Erythroblast (primary cell): Measurements from ENCODE around the gene TSHZ2.

Experiments used
- DNase-seq, 2 experiments: peaks; one replicate each; lab custom pipeline; 2025; lab: John Stamatoyannopoulos, UW
- GATA1 ChIP-seq: IDR thresholded peaks from 2 replicates; pipeline ENCODE4 v1.6.1; 2011; ENCODE audit warnings: low read depth, mild to moderate bottlenecking, control low read depth, low read length, moderate library complexity
- POLR2A ChIP-seq: IDR thresholded peaks from 2 replicates; pipeline ENCODE4 v1.6.1; 2011; ENCODE audit warnings: mild to moderate bottlenecking, low read length

Gene TSHZ2

DNA sequence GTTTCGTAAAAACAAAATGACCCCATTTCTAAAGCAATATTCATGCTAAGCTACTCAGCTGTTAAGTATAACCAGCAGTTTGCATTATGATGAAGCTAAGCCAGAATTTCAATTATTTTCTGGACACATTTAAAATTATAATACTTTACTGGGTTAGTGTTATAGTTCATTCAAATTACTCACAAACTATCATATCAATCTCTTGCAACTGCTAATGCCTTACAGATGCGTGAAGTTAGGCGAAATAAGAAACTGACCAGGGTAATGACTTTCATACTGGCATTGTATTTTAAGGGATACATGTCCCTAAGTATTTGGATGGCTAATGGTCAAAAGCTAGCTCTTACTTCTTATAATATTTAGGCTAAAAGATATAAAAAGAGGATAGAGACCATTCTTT is 249.6 kb downstream of the TSHZ2 start:
- DNase-seq = no peak
- TF ChIP-seq GATA1 = no peak
- TF ChIP-seq POLR2A = no peak

DNA sequence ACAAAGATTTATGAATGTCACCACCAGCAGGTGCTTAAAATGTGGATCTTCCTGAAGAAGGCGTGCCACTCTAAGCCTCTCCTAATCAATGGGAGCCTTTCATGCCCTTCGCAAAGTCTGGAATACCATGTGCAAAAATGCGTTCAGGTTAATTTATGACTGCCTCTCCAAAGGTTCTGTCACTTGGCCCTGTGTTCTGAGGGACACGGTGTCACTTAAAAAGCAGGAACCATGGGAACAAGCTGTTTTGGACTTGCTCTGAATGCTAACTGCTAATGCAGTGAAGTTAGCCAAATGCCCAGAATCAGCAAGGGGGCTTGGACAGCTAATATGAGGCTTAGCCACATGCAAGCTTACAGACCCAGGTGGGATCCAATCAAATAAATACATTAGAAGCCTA is 250.3 kb downstream of the TSHZ2 start:
- no peak for DNase-seq
- TF ChIP-seq POLR2A (no peak), GATA1 (no peak)

DNA sequence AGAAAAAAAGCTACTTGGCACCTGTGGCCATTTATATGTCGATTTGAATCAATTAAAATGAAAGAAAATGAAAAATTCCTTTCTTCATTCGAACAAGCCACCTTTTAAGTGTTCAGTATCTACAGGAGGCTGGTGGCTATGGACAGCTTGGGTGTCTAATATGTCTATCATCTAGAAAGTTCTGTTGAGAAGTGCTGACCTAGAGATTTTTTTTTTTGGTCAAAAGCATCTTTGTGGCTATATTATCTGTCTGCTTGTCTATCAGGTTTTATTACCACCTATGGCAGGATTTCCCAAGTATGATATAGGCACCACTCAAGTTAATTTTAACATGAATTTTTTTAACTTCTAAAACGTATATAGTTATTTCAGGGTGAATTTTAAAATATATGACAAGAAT is 250.8 kb downstream of the TSHZ2 start:
- no peak for TF ChIP-seq GATA1
- no peak for TF ChIP-seq POLR2A
- DNase-seq = no peak

DNA sequence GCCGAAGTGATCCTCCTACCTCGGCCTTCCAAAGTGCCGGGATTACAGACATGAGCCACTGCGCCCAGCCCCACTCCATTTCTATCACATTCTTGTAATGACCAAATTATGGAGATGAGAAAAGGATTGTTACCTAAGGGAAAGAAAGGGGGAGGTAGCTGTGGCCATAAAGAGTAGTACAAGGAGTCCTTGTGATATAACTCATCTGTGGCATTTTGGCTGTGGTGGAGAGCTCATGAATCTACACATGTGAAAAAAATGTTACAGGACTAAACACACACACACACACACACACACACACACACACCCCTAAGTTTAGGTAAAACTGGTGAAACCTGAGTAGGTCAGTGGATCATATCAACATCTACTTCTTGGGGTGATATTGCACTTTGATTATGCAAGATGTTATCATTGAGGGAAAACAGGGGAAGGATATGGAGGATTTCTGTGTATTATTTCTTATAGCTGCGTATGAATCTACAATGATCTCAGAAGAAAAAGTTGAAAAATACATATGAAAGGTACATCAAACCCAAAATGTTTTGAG is 251.5 kb downstream of the TSHZ2 start:
- DNase-seq = no peak
- TF ChIP-seq POLR2A (no peak), GATA1 (no peak)

DNA sequence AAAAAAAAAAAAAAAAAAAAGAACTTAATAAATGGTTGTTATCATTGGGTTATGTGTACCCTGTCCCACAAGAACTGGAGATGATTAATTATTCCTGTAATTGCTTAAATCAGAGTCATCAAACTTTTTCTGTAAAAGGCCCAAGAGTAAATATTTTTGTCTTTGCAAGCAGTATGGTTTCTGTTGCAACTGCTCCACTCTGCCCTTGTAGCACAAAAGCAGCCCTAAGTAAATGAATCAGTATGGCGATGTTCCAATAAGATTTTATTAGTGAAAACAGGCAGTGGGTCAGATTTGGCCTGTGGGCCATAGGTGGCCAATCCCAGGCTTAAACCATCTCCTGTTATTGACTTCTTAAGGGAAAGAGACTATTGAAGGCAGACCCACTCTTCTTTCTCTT is 252.7 kb downstream of the TSHZ2 start:
- TF ChIP-seq POLR2A (no peak), GATA1 (no peak)

DNA sequence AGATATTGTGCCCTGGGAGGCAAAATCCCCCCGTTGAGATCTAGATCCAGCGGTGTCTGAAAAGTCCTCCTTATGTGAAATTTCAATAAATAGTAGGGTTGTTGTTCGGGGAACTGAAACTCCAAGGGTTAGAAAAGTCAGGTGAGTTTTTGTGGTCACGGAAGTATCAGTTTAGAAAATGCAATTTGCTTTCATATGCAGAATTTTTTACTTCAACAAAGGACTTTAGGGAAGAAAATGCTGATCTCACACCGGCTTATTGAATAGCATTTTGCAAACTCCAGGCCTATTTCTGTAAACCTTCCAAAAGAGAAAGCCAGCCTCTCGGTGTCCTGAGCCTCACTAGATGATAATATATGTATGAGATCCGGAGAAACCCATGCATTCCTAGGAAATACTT is 254.7 kb downstream of the TSHZ2 start:
- TF ChIP-seq POLR2A (no peak), GATA1 (no peak)
- no peak for DNase-seq

More for the DNA sequence above, 252.7 kb downstream of the TSHZ2 start:
- DNase-seq = no peak

DNA sequence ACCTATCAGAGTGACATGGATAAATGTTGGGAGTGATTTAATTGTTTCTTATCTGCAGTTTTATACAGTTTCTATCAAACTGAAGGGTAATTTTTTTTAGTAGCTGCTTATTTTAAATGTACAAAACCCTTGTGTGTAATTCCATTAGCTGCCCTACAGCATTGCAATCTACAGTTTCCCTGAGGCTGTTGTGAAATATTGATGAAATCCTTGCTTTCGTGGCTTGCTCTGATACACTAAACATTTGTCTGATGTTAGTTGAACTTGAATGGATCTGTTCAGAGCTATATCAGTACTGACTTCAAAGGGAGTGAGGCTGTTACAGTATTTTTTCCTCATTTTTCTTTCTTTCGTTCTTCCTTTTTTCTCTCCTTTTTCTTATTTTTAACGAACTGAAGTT is 255.4 kb downstream of the TSHZ2 start:
- no peak for TF ChIP-seq POLR2A
- no peak for TF ChIP-seq GATA1

DNA sequence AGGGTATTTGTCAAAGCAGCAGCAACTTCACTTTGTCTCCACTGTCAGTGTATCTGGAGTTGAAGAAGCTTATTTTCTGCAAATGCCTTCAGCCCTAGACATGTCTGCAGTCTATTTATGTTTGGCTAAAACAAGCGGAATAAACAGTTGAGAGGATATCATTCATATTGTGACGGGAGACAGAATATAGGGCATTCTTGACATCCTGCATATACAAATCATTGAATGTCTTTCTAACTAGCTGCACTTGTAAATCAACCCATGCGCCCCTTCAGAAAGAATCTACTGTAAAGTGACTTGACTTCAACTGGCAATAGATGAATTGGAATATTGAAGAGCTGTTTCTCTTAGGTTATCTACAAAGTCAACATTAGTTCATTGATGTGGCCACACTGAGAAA is 258.9 kb downstream of the TSHZ2 start:
- TF ChIP-seq GATA1 (no peak), POLR2A (no peak)
- no peak for DNase-seq

More for the DNA sequence above, 255.4 kb downstream of the TSHZ2 start:
- no peak for DNase-seq

DNA sequence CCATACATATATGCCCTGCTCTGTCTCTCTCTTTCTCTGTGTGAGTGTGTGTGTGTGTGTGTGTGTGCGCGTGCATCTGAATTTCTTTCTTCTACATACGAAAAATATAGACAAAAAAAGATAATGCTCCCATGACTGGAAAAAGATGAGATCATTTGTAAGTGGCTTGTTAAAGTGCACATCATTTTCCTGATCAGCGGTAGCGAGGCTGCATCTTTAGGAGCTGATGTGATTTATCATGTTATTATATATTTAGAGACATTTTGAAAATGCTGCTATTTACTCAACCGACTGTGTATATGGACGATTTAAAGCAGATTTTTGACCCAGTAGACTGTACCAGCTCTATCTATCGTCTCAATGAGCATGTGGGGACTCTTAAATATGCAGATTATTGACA is 265.3 kb downstream of the TSHZ2 start:
- DNase-seq = no peak
- TF ChIP-seq POLR2A = no peak

DNA sequence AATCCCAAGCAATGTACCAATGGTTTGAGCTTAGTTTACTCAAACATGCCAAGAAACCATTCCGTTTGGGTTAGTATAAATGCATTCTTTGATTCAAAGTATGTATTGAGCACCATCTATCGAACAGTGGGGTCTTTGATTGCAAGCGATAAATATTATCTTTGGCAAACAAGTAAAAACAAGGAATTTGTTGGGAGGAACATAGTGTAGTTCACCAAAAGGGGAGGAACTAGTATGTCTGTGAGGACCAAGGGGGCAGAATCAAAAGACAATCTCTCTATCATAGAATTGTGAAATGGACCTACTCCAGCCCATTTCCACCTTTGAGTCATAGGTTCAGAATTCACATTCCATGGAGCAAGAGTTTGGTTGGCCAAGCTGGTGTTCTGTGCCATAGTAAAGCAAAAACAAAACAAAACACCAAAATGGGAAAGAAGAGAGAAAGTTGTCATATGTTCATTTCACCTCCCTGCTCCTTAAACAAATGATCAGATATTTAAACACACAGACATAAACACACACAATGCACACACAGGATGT is 266.0 kb downstream of the TSHZ2 start:
- TF ChIP-seq GATA1 (no peak), POLR2A (no peak)

DNA sequence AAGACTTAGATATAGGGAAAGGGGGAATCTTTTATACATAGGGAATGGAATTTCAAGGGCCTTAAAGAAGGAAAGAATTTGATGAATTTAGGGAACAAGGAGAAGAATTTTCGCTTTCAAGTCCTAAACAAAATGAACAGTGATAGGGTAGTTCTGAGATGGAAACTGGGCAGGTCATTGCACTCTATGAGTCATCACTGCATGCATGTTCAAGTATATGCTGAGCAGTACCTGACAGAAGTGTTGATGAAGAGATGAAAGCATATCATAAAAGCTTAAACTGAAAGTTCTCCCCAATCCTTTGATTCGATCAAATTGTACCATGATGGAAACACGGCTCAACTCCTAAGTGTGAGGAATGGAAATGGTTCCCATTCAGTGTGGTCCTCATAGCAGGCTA is 271.0 kb downstream of the TSHZ2 start:
- TF ChIP-seq GATA1 (no peak), POLR2A (no peak)
- no peak for DNase-seq

More for the DNA sequence above, 266.0 kb downstream of the TSHZ2 start:
- no peak for DNase-seq

DNA sequence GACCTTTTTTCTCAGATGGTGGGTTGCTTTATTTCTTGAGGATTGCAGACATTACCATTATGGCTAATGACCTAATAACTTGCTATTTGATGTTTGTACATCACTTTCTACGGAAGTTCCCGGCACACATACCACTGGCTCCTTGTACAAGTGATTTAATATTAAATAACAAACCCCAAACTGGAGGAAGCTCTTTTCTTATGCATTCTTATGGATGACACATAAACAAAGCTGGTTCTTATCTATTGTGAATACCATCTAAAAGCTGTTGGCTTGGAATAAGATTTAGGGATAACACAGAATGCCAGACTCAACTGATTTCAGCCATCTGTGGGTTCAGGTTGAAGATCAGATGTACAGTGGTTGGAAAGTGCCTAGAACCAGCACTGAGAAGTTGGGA is 272.6 kb downstream of the TSHZ2 start:
- no peak for TF ChIP-seq GATA1
- no peak for TF ChIP-seq POLR2A
- DNase-seq = no peak

DNA sequence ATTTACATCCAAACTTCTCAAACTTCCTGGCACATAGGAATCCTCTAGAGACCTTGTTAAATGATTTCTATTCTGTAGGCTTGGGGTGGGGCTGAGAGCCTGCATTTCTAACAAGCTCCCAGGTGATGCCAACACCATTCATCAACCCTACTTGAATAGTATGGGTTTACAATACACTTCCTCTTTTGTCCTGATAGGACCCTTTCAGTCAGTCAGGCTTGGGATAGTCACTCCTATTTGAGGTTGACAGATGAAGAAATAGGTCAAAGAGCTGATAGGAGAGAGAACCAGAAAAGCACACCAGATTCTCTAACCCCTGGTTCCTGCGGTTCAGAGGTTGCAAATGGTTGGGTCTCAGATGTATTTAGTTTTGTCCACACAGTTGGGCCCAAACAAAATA is 273.4 kb downstream of the TSHZ2 start:
- TF ChIP-seq POLR2A (no peak), GATA1 (no peak)
- DNase-seq = no peak

DNA sequence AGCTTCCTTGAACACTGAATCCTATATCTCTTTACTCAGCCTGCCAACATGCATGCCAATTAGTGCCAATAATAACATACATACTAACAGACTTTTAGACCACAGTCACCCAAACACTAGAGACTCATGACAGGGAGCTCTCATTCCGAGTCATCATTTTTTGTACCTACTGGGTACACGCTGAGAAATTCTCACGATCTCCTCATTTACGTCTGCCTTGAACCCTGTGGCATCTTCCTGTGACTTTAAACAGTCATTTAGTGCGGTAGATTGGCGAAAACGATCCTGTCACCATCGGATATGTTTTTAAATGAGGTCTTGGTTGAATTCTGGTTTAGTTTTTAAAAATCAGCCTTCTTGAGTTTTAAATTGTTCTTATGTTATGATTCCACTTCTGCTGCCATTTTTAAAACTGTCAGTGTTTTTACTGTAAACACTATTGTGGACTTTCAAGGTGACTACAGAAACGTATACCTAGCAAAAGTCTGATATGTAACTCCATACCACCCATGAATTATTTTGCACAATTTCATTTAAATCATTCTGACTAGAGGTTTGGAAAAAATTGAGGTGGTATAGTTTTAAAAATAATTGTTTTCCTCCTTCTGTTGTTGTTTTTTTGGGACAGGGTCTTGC is 275.4 kb downstream of the TSHZ2 start:
- TF ChIP-seq GATA1 (no peak), POLR2A (no peak)
- no peak for DNase-seq

DNA sequence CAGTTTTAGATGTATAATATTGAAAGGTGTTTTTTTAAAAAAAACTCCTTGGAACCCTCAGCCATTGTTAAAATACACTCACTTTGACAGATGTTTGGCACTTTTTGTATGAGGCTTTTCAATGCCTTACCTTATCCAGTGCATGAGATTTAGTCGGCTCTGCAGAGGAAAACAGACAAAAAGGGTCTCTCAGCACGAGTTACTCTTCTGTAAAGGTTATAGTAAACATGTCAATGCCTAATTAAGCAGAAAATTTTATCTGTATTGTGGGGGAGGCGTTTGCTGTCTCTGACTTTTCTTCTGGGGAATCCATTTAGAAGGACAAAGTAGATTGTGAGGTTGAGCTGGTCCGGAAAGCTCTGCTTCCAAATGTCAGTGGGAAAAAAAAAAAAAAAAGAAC is 278.3 kb downstream of the TSHZ2 start:
- no peak for TF ChIP-seq GATA1
- no peak for TF ChIP-seq POLR2A
- DNase-seq = no peak
